Measurements from ENCODE around the gene ACO2.

The ACO2 gene

DNA sequence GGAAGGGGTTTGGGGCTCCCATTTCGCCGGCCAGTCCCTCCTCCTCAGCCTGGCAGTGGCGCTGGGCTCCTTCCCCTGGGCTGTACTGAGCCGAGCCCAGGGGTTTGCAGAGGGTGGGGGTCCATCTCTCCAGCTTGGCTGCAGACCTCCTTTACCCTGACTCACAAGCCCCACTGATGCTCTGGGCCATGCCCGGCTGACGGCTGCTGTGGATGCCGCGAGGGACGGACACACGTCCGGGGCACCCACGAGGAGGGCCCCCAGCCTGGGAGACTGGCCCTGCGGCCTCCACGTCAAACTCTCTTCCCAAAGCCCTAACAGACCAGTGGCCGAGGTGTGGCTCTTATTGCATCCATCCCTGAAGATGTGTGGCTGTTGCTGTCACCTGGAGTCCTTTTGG lies 106.6 kb downstream of the ACO2 start:
- H3K9ac ChIP-seq (ENCODE audit: low read depth, low read length, poor library complexity, severe bottlenecking): no peak overlapping the region
- no peaks in the 10 kb centered on the region for H3K9me2 ChIP-seq (replicated peaks; ENCODE audit: low read depth, low read length)
- no peak for TF ChIP-seq EZH2phosphoT487 (IDR thresholded peaks at IDR 0.05; ENCODE audit: borderline replicate concordance)
- H3K4me2 ChIP-seq (ENCODE audit: low read depth, low read length, poor library complexity, severe bottlenecking): no peak overlapping the region
- H2AFZ ChIP-seq (ENCODE audit: low read length): no peak overlapping the region
- H4K20me1 ChIP-seq (ENCODE audit: insufficient read depth, low read length, poor library complexity, severe bottlenecking): no peaks in the 10 kb centered on the region
- no peaks in the 10 kb centered on the region for H3K27me3 ChIP-seq (ENCODE audit: insufficient read depth, low read length, poor library complexity, severe bottlenecking)
- no peaks in the 10 kb centered on the region for H3F3A ChIP-seq (ENCODE audit: low read depth)
- H3K9me3 ChIP-seq (ENCODE audit: insufficient read depth, low read depth, low read length): no peaks in the 10 kb centered on the region
- no peaks in the 10 kb centered on the region for H3K4me1 ChIP-seq (ENCODE audit: insufficient read depth, low read length, poor library complexity, severe bottlenecking)
- no peaks in the 10 kb centered on the region for H3K79me2 ChIP-seq (ENCODE audit: insufficient read depth, low read length)
- H3K36me3 ChIP-seq (ENCODE audit: insufficient read depth, low read length): no peaks in the 10 kb centered on the region
- H3K4me3 ChIP-seq (ENCODE audit: low read length, poor library complexity, severe bottlenecking): no peak overlapping the region

- no peak overlapping the region for H2AFZ ChIP-seq (ENCODE audit: low read length)
- H3K9ac ChIP-seq (ENCODE audit: low read depth, low read length, poor library complexity, severe bottlenecking): no peak overlapping the region
- no peak overlapping the region for H3K4me2 ChIP-seq (ENCODE audit: low read depth, low read length, poor library complexity, severe bottlenecking)
- H3K27me3 ChIP-seq (ENCODE audit: insufficient read depth, low read length, poor library complexity, severe bottlenecking): no peaks in the 10 kb centered on the region
- H3K9me3 ChIP-seq (ENCODE audit: insufficient read depth, low read depth, low read length): no peaks in the 10 kb centered on the region
- H3K4me1 ChIP-seq (ENCODE audit: insufficient read depth, low read length, poor library complexity, severe bottlenecking): no peaks in the 10 kb centered on the region
- no peaks in the 10 kb centered on the region for H3K79me2 ChIP-seq (ENCODE audit: insufficient read depth, low read length)
- no peak for TF ChIP-seq EZH2phosphoT487 (IDR thresholded peaks at IDR 0.05; ENCODE audit: borderline replicate concordance)
- TF ChIP-seq, protein P1, sequence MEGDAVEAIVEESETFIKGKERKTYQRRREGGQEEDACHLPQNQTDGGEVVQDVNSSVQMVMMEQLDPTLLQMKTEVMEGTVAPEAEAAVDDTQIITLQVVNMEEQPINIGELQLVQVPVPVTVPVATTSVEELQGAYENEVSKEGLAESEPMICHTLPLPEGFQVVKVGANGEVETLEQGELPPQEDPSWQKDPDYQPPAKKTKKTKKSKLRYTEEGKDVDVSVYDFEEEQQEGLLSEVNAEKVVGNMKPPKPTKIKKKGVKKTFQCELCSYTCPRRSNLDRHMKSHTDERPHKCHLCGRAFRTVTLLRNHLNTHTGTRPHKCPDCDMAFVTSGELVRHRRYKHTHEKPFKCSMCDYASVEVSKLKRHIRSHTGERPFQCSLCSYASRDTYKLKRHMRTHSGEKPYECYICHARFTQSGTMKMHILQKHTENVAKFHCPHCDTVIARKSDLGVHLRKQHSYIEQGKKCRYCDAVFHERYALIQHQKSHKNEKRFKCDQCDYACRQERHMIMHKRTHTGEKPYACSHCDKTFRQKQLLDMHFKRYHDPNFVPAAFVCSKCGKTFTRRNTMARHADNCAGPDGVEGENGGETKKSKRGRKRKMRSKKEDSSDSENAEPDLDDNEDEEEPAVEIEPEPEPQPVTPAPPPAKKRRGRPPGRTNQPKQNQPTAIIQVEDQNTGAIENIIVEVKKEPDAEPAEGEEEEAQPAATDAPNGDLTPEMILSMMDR (conservative IDR thresholded peaks at IDR 0.05; ENCODE audit: low read length): peak; percentile 93
- no peaks in the 10 kb centered on the region for H3F3A ChIP-seq (ENCODE audit: low read depth)
- no peaks in the 10 kb centered on the region for H4K20me1 ChIP-seq (ENCODE audit: insufficient read depth, low read length, poor library complexity, severe bottlenecking)
- H3K9me2 ChIP-seq (replicated peaks; ENCODE audit: low read depth, low read length): no peaks in the 10 kb centered on the region
- H3K36me3 ChIP-seq (ENCODE audit: insufficient read depth, low read length): no peaks in the 10 kb centered on the region
- H3K4me3 ChIP-seq (ENCODE audit: low read length, poor library complexity, severe bottlenecking): no peak overlapping the region
These were observed 108.0 kb downstream of the ACO2 start for GRCh38 chr22:41576877-41577276.

DNA sequence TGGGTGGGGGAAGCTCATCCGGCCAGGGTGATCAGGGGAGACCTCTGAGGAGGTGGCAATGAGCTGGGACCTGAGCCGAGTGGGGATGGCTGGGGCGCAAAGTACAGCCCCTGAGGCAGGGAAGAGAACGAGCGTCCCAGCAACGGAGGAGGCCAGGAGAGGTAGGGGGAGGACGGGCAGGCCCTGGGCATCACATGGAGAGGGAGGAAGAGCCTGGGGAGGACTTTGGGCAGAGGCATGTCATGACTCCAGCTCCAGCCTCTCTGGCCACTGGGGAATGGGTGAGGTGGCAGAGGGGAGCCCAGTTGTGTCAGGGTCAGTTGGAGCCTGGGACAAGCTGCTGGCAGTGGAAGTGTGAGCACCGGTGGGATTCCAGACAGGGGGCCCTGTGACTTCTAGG lies 109.2 kb downstream of the ACO2 start:
- Histone ChIP-seq H3K79me2 (ENCODE audit: insufficient read depth, low read length) (no peaks in the 10 kb centered on the region), H3K9me3 (ENCODE audit: insufficient read depth, low read depth, low read length) (no peaks in the 10 kb centered on the region), H3K4me3 (ENCODE audit: low read length, poor library complexity, severe bottlenecking) (no peak overlapping the region), H3K27me3 (ENCODE audit: insufficient read depth, low read length, poor library complexity, severe bottlenecking) (no peaks in the 10 kb centered on the region), H3K4me2 (ENCODE audit: low read depth, low read length, poor library complexity, severe bottlenecking) (no peak overlapping the region), H3K36me3 (ENCODE audit: insufficient read depth, low read length) (no peaks in the 10 kb centered on the region), H4K20me1 (ENCODE audit: insufficient read depth, low read length, poor library complexity, severe bottlenecking) (no peaks in the 10 kb centered on the region), H3K9ac (ENCODE audit: low read depth, low read length, poor library complexity, severe bottlenecking) (no peak overlapping the region), H3K4me1 (ENCODE audit: insufficient read depth, low read length, poor library complexity, severe bottlenecking) (no peaks in the 10 kb centered on the region), H3K9me2 (replicated peaks; ENCODE audit: low read depth, low read length) (no peaks in the 10 kb centered on the region), H3F3A (ENCODE audit: low read depth) (no peaks in the 10 kb centered on the region), H2AFZ (ENCODE audit: low read length) (no peak overlapping the region)
- TF ChIP-seq, protein P1 (conservative IDR thresholded peaks at IDR 0.05; ENCODE audit: low read length): no peak
- TF ChIP-seq EZH2phosphoT487 (IDR thresholded peaks at IDR 0.05; ENCODE audit: borderline replicate concordance): no peak
